ENCODE measurements around the gene NFATC2IP.

Gene NFATC2IP

DNA sequence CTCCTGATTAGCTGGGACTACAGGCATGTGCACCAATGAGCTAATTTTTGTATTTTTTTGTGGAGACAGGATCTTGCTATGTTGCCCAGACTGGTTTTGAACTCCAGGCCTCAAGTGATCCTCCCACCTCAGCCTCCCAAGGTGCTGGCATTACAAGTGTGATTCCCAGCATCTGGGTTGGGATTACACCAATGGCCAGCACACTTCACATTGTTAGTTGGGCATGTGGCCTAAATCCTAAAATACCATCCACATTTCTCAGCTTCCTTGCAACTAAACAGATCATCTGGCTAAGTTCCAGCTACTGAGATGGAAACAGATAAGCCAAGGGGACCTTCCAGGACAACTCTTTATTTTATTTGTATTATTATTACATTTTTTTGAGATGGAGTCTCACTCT, 35.6 kb upstream of the NFATC2IP start:
- no peak overlapping the region for H3K4me3 ChIP-seq (replicated peaks; ENCODE audit: low read depth, low read length)
- TF ChIP-seq, protein P1, sequence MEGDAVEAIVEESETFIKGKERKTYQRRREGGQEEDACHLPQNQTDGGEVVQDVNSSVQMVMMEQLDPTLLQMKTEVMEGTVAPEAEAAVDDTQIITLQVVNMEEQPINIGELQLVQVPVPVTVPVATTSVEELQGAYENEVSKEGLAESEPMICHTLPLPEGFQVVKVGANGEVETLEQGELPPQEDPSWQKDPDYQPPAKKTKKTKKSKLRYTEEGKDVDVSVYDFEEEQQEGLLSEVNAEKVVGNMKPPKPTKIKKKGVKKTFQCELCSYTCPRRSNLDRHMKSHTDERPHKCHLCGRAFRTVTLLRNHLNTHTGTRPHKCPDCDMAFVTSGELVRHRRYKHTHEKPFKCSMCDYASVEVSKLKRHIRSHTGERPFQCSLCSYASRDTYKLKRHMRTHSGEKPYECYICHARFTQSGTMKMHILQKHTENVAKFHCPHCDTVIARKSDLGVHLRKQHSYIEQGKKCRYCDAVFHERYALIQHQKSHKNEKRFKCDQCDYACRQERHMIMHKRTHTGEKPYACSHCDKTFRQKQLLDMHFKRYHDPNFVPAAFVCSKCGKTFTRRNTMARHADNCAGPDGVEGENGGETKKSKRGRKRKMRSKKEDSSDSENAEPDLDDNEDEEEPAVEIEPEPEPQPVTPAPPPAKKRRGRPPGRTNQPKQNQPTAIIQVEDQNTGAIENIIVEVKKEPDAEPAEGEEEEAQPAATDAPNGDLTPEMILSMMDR (IDR thresholded peaks at IDR 0.05; ENCODE audit: low read length, missing control alignments), result no peak
- peak; percentile 58 for DNase-seq (ENCODE audit: low read depth)

DNA sequence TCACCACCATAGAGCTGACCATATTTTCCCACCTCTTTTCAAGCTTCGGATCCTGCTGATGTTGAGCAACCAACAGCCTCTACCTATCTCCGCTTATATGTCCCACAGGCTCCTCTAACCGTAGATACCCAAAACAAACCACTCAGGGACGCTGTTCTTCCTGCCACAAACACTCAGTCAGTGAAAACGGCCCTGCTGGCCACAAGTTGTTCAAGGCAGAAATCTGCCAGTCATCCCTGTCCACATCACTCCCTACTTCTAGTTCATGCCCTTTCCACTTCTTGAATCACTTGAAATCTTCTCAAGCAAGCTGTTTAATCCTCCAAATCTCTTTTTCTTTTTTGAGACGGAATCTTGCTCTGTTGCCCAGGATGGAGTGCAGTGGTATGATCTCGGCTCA, 33.6 kb upstream of the NFATC2IP start:
- no peak overlapping the region for H3K4me3 ChIP-seq (replicated peaks; ENCODE audit: low read depth, low read length)
- TF ChIP-seq, protein P1 (IDR thresholded peaks at IDR 0.05; ENCODE audit: low read length, missing control alignments), result no peak
- DNase-seq (ENCODE audit: low read depth), result no peak

DNA sequence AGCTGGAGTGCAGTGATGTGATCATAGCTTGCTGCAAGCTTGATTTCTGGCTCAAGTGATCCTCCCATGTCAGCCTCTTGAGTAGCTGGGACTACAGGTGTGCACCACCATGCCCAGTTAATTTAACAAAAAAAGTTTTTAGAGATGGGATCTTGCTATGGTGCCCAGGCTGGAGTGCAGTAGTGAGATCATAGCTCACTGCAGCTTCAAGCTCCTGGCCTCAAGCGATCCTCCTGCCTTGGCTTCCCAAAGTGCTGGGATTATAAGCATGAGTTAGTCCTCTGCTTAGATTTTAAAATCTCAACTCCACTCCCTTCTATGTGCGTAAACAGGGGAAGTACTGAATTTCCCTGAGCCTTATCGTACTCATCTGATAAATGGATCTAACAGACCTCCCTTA, 32.0 kb upstream of the NFATC2IP start:
- no peak overlapping the region for H3K4me3 ChIP-seq (replicated peaks; ENCODE audit: low read depth, low read length)
- TF ChIP-seq, protein P1 (IDR thresholded peaks at IDR 0.05; ENCODE audit: low read length, missing control alignments), result no peak
- no peak for DNase-seq (ENCODE audit: low read depth)

DNA sequence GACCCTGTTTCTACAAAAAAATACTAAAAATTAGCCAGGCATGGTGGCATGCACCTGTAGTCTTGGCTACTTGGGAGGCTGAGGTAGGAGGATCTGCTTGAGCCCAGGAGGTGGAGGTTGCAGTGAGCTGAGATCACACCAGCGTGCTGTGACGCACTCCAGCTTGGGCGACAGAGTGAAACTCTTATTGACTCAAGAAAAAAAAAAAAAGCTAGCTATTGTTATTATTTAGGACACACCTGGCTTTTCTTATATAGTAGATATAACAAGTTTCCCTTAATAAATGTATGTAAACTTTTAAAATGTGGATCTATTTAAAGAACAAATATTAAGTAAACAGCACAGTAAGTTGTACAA, 27.5 kb upstream of the NFATC2IP start:
- H3K4me3 ChIP-seq (replicated peaks; ENCODE audit: low read depth, low read length), result no peak overlapping the region
- DNase-seq (ENCODE audit: low read depth), result no peak
- TF ChIP-seq, protein P1 (IDR thresholded peaks at IDR 0.05; ENCODE audit: low read length, missing control alignments), result no peak

DNA sequence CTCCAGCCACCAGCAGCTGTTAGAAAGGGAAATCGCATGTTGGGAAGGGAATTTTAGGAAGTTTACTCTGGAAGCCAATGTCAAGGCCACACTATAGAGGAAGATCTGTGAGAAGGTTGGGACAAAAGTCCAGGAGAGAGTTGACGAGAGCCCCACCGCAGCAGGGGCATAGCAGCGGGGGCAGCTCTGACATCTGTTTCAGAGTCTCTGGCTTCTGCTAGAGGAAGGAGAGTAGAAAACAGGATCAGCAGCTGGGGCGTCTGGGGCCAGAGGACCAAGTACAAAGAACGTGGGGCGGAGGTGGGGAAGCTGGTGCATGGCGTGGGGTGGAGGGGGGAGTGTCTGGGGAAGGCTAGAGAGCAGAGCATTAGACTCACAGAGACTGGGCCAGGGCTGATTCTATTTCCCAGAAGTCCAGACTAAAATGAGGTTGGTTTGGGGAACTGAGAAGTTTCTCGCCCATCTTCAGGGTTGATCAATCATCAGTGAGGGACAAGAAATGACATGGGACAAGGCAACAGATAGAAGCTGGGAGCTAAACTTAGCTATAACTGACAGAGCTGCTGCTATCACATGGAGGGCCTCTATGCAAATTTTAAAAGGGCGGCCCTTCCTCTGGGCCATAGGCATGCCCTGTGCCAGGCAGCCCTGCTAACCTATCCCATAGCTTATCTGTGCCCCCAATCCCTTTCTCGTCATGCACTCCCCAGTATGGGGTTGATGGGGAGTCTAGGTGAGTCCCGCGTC, 26.9 kb upstream of the NFATC2IP start:
- TF ChIP-seq, protein P1 (IDR thresholded peaks at IDR 0.05; ENCODE audit: low read length, missing control alignments), result no peak
- no peak for DNase-seq (ENCODE audit: low read depth)
- H3K4me3 ChIP-seq (replicated peaks; ENCODE audit: low read depth, low read length), result no peak overlapping the region

DNA sequence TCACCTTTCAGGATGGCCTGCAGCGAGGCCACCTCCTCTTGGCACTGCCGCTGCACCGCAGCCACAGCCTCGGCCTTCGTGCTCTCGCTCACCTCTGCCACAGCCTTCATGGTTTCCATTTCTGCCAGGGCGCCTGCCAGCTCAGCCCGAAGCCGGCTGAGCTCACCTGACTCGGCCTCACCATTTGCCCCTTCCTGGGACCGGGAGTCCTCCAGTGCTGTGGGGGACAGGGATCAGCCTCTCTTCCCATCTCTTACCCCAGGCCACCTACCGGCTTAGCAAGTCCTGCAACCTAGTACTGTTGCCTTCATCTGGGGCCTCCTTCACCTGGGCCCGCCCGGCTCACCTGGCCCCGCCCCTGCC, 26.4 kb upstream of the NFATC2IP start:
- no peak for DNase-seq (ENCODE audit: low read depth)
- TF ChIP-seq, protein P1 (IDR thresholded peaks at IDR 0.05; ENCODE audit: low read length, missing control alignments), result no peak
- peak overlapping the region; percentile 79 for H3K4me3 ChIP-seq (replicated peaks; ENCODE audit: low read depth, low read length)

DNA sequence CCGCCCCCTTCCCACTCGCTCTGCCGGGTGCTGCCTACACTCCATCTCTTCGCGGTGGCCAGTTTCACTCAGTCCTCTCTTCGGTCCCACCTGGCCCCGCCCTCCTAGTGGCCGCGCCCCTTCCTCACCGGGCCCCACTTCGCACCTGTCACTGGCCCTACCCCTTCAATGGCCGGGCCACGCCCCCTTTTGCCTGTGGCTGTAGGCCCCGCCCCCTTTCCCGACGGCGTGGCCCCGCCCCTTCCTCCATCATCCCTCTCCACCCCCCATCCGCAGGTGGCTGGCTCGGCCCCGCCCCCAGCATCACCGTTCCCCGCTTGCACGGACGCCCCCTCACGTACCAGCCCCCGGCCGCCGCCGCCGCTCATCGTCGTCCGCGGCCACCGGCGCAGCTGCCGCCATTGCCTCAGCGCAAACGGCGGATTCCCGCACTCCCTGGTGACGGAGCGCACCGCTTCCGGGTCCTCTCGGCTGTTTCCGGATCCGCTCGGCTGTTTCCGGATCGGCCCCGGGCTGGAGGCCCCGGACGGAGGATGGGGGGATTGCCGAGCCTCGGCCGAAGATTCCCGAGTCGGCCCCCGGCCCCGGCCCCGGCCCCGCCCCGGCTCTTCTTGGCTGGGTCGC, 25.9 kb upstream of the NFATC2IP start, which contains the start of gene RABEP2:
TSS of gene RABEP2 (minus strand) at position 477 of the 624 bp plus-strand sequence. CDS start at position 402, 75 bp downstream.
- DNase-seq (ENCODE audit: low read depth), result peak; percentile 87
- TF ChIP-seq, protein P1 (IDR thresholded peaks at IDR 0.05; ENCODE audit: low read length, missing control alignments), result no peak
- H3K4me3 ChIP-seq (replicated peaks; ENCODE audit: low read depth, low read length), result peak within 1 kb of the TSS; percentile 79

Measured in fibroblast of pulmonary artery (primary cell).